ENCODE data around the gene YOD1.

Gene YOD1

GRCh38 chr1:207013321-207014085 is 37.5 kb downstream of the YOD1 start:
- H3K4me3 ChIP-seq (ENCODE audit: low read depth, low read length), result no peak overlapping the region

- H3K4me3 ChIP-seq (ENCODE audit: low read depth, low read length), result no peak overlapping the region
Observed at GRCh38 chr1:207010726-207011125, 40.3 kb downstream of the YOD1 start.

GRCh38 chr1:207009945-207010344 is 41.1 kb downstream of the YOD1 start:
- H3K4me3 ChIP-seq (ENCODE audit: low read depth, low read length), result no peak overlapping the region

- H3K4me3 ChIP-seq (ENCODE audit: low read depth, low read length), result no peak overlapping the region
Observed at GRCh38 chr1:207009182-207009850, 41.7 kb downstream of the YOD1 start.

GRCh38 chr1:207007352-207008033 is 43.5 kb downstream of the YOD1 start:
- H3K4me3 ChIP-seq (ENCODE audit: low read depth, low read length), result no peak overlapping the region

- H3K4me3 ChIP-seq (ENCODE audit: low read depth, low read length), result no peak overlapping the region
Observed at GRCh38 chr1:207006914-207007313, 44.1 kb downstream of the YOD1 start.

- no peak overlapping the region for H3K4me3 ChIP-seq (ENCODE audit: low read depth, low read length)
Observed at GRCh38 chr1:207006083-207006482, 44.9 kb downstream of the YOD1 start.

GRCh38 chr1:207004931-207005830 is 45.8 kb downstream of the YOD1 start:
- H3K4me3 ChIP-seq (ENCODE audit: low read depth, low read length), result no peak overlapping the region

- H3K4me3 ChIP-seq (ENCODE audit: low read depth, low read length), result no peak overlapping the region
Observed at GRCh38 chr1:207003210-207003609, 47.8 kb downstream of the YOD1 start.

- H3K4me3 ChIP-seq (ENCODE audit: low read depth, low read length), result no peak overlapping the region
Observed at GRCh38 chr1:207002724-207003146, 48.3 kb downstream of the YOD1 start.

GRCh38 chr1:207001492-207002245 is 49.3 kb downstream of the YOD1 start:
- H3K4me3 ChIP-seq (ENCODE audit: low read depth, low read length), result no peak overlapping the region

GRCh38 chr1:207000651-207001291 is 50.2 kb downstream of the YOD1 start:
- no peak overlapping the region for H3K4me3 ChIP-seq (ENCODE audit: low read depth, low read length)

- no peak overlapping the region for H3K4me3 ChIP-seq (ENCODE audit: low read depth, low read length)
Observed at GRCh38 chr1:206998816-206999215, 52.2 kb downstream of the YOD1 start.
